OCI-LY1 (cell line): Measurements from ENCODE around the gene ANGPTL7.
"Not testable (repeated sequence)": the region's sequence is repeated elsewhere in the genome, so short reads cannot be mapped to it uniquely, and the experiment has no call there.

ENCODE experiments used
- H2AFZ ChIP-seq: fragments of 200-600 bp; sonication (generic), shearing (Covaris generic); 2 replicates; pipeline ENCODE4 v1.6.0; 2014; ENCODE audit warnings: antibody characterized with exemption, mild to moderate bottlenecking, low read length
- H3F3A ChIP-seq: fragments of 200-600 bp; sonication (generic), shearing (Covaris generic); 2 replicates; pipeline ENCODE4 v1.6.0; 2014; ENCODE audit warnings: mild to moderate bottlenecking, antibody characterized with exemption, low read length, moderate library complexity; ENCODE audit not compliant: insufficient read depth
- H3K27ac ChIP-seq: fragments of 200-600 bp; sonication (generic); 2 replicates; pipeline ENCODE4 v1.5.1; 2014; ENCODE audit warnings: low read length, mixed run types, mild to moderate bottlenecking, low read depth; ENCODE audit not compliant: poor library complexity, severe bottlenecking
- H3K27me3 ChIP-seq: fragments of 200-600 bp; sonication (generic); 2 replicates; pipeline ENCODE4 v1.6.0; 2014; ENCODE audit warnings: antibody characterized with exemption, mild to moderate bottlenecking, low read length, moderate library complexity; ENCODE audit not compliant: insufficient read depth
- H3K36me3 ChIP-seq: fragments of 200-600 bp; sonication (generic); 2 replicates; pipeline ENCODE4 v1.6.1; 2014; ENCODE audit warnings: mild to moderate bottlenecking, antibody characterized with exemption, low read length, moderate library complexity, mixed read lengths; ENCODE audit not compliant: insufficient read depth
- H3K4me1 ChIP-seq: fragments of 200-600 bp; sonication (generic); 2 replicates; pipeline ENCODE4 v1.5.1; 2014; ENCODE audit warnings: mild to moderate bottlenecking, low read length, moderate library complexity; ENCODE audit not compliant: insufficient read depth, severe bottlenecking
- H3K4me2 ChIP-seq: fragments of 200-600 bp; sonication (generic), shearing (Covaris generic); 2 replicates; pipeline ENCODE4 v1.6.1; 2014; ENCODE audit warnings: low read length
- H3K4me3 ChIP-seq: fragments of 200-600 bp; sonication (generic); 2 replicates; pipeline ENCODE4 v1.5.1; 2014; ENCODE audit warnings: low read length, low read depth, mild to moderate bottlenecking, mixed read lengths; ENCODE audit not compliant: poor library complexity, severe bottlenecking
- H3K79me2 ChIP-seq: fragments of 200-600 bp; shearing (Covaris generic); 2 replicates; pipeline ENCODE4 v1.6.1; 2016; ENCODE audit warnings: mixed run types, low read length, mixed read lengths; ENCODE audit not compliant: insufficient read depth
- H3K9ac ChIP-seq: fragments of 200-600 bp; sonication (generic), shearing (Covaris generic); 2 replicates; pipeline ENCODE4 v1.6.1; 2014; ENCODE audit warnings: mild to moderate bottlenecking, low read length, mixed read lengths
- H3K9me2 ChIP-seq: fragments of 200-600 bp; sonication (generic), shearing (Covaris generic); 2 replicates; pipeline ENCODE4 v1.6.1; 2014; ENCODE audit warnings: low read depth, mild to moderate bottlenecking, low read length, mixed read lengths
- H3K9me3 ChIP-seq: fragments of 200-600 bp; shearing (Covaris generic); 2 replicates; pipeline ENCODE4 v1.6.1; 2014; ENCODE audit warnings: low read length, mixed read lengths
- H4K20me1 ChIP-seq: fragments of 200-600 bp; sonication (generic), shearing (Covaris generic); 2 replicates; pipeline ENCODE4 v1.6.0; 2016; ENCODE audit warnings: mild to moderate bottlenecking, low read length; ENCODE audit not compliant: insufficient read depth
- CTCF ChIP-seq: fragments of 200-600 bp; sonication (generic), shearing (Covaris generic); IDR thresholded peaks from 2 replicates; pipeline ENCODE4 v1.5.1; 2017; ENCODE audit warnings: mild to moderate bottlenecking, antibody characterized with exemption, low read length, moderate library complexity, mixed read lengths
- EZH2 ChIP-seq: fragments of 200-600 bp; sonication (generic), shearing (Covaris generic); IDR thresholded peaks from 2 replicates; pipeline ENCODE4 v1.8.0; 2017; ENCODE audit warnings: borderline replicate concordance, mixed run types, mild to moderate bottlenecking, antibody characterized with exemption, low read length, moderate library complexity, mixed read lengths

Gene ANGPTL7

GRCh38 chr1:11178021-11179015 is 10.8 kb upstream of the ANGPTL7 start:
- Histone ChIP-seq H3F3A (no peaks in the 10 kb centered on the region), H3K9ac (no peak overlapping the region), H3K9me3 (no peaks in the 10 kb centered on the region), H3K4me2 (no peak overlapping the region), H3K9me2 (no peaks in the 10 kb centered on the region), H3K4me3 (no peak overlapping the region), H3K27me3 (no peaks in the 10 kb centered on the region), H3K27ac (no peak overlapping the region), H2AFZ (no peak overlapping the region), H3K4me1 (no peaks in the 10 kb centered on the region), H3K36me3 (peaks cover 16% of the 10 kb centered on the region; the same call in 1 of the 2 replicates), H3K79me2 (no peaks in the 10 kb centered on the region), H4K20me1 (no peaks in the 10 kb centered on the region)
- no peak for TF ChIP-seq CTCF
- TF ChIP-seq EZH2, result no peak

- no peak overlapping the region for H3K4me3 ChIP-seq
- H3F3A ChIP-seq, result no peaks in the 10 kb centered on the region
- no peaks in the 10 kb centered on the region for H3K27me3 ChIP-seq
- no peak overlapping the region for H3K4me2 ChIP-seq
- H4K20me1 ChIP-seq, result no peaks in the 10 kb centered on the region
- no peaks in the 10 kb centered on the region for H3K79me2 ChIP-seq
- no peaks in the 10 kb centered on the region for H3K4me1 ChIP-seq
- no peak for TF ChIP-seq CTCF
- no peak for TF ChIP-seq EZH2
- H3K9me3 ChIP-seq, result no peaks in the 10 kb centered on the region
- H3K27ac ChIP-seq, result no peak overlapping the region
- H3K36me3 ChIP-seq, result peaks cover 18% of the 10 kb centered on the region; the same call in 1 of the 2 replicates
- H3K9ac ChIP-seq, result no peak overlapping the region
- H2AFZ ChIP-seq, result no peak overlapping the region
- no peaks in the 10 kb centered on the region for H3K9me2 ChIP-seq
Observed at GRCh38 chr1:11179125-11179524, 10.0 kb upstream of the ANGPTL7 start.

GRCh38 chr1:11179749-11180148 is 9.4 kb upstream of the ANGPTL7 start:
- not testable (repeated sequence) for H3K4me1 ChIP-seq

More at GRCh38 chr1:11179749-11180148, 9.4 kb upstream of the ANGPTL7 start:
- not testable (repeated sequence) for H3K4me3 ChIP-seq, H3K9me3 ChIP-seq, H3K27me3 ChIP-seq, H3F3A ChIP-seq, H3K9ac ChIP-seq, H3K79me2 ChIP-seq, H3K27ac ChIP-seq, H3K4me2 ChIP-seq, H4K20me1 ChIP-seq, H2AFZ ChIP-seq, H3K9me2 ChIP-seq
- H3K36me3 ChIP-seq, result peaks cover 23% of the 10 kb centered on the region
